HepG2 (cell line): ENCODE measurements around the gene BTF3L4.

Experiments
- CBX5 ChIP-seq: sonication (generic); formaldehyde crosslinking; IDR thresholded peaks from 2 replicates; pipeline ENCODE4 v1.4.0; 2020; ENCODE audit warnings: missing genetic modification reagents, borderline replicate concordance
- HIC2 ChIP-seq: sonication (generic); formaldehyde crosslinking; IDR thresholded peaks from 2 replicates; pipeline ENCODE4 v1.9.0; 2022; ENCODE audit warnings: low read depth, missing genetic modification reagents
- KLF9 ChIP-seq: IDR thresholded peaks from 2 replicates; pipeline ENCODE4 v1.6.1; 2016; ENCODE audit warnings: low read depth
- MLX ChIP-seq: IDR thresholded peaks from 2 replicates; pipeline ENCODE4 v1.6.1; 2016
- MYNN ChIP-seq: sonication (generic); formaldehyde crosslinking; IDR thresholded peaks from 2 replicates; pipeline ENCODE4 v1.4.0; 2020; ENCODE audit warnings: mild to moderate bottlenecking, low read depth, missing genetic modification reagents
- NONO ChIP-seq, 2 experiments: fragments of 450-650 bp in 1 of 2; sonication (generic) in 1 of 2; formaldehyde crosslinking in 1 of 2; IDR thresholded peaks in 1 of 2; conservative IDR thresholded peaks in 1 of 2; 2 replicates each; pipeline versions ENCODE4 v1.6.1 to v1.8.0; 2017 to 2022; ENCODE audit warnings: mild to moderate bottlenecking in 1 of 2, missing genetic modification reagents in 1 of 2, moderate library complexity in 1 of 2
- POLR2A ChIP-seq, 2 experiments: IDR thresholded peaks; 2 replicates each; pipeline ENCODE4 v1.6.1; 2011; ENCODE audit warnings: low read depth in 2 of 2, low read length in 2 of 2, mild to moderate bottlenecking in 1 of 2, moderate library complexity in 1 of 2; ENCODE audit not compliant: insufficient read depth in 1 of 2
- STAG1 ChIP-seq: sonication (generic); formaldehyde crosslinking; IDR thresholded peaks from 2 replicates; pipeline ENCODE4 v1.4.0; 2020; ENCODE audit warnings: missing genetic modification reagents
- TRIM24 ChIP-seq: sonication (generic); formaldehyde crosslinking; IDR thresholded peaks from 2 replicates; pipeline ENCODE4 v1.8.0; 2022; ENCODE audit warnings: mild to moderate bottlenecking, missing genetic modification reagents
- XRCC5 ChIP-seq: fragments of 200-400 bp; formaldehyde crosslinking; optimal IDR thresholded peaks from 2 replicates; pipeline ENCODE3; 2017; ENCODE audit warnings: mild to moderate bottlenecking, low read length
- ZGPAT ChIP-seq: IDR thresholded peaks from 2 replicates; pipeline ENCODE4 v1.6.1; 2016; ENCODE audit warnings: mild to moderate bottlenecking
- ZNF644 ChIP-seq: IDR thresholded peaks from 2 replicates; pipeline ENCODE4 v1.6.1; 2016; ENCODE audit warnings: low read depth

- TF ChIP-seq TRIM24 (no peak), ZNF644 (CRISPR knock-in tag) (no peak), MLX (CRISPR knock-in tag) (no peak), CBX5 (no peak), STAG1 (CRISPR knock-in tag) (no peak), NONO (IDR thresholded peaks at IDR 0.05) (no peak), NONO (CRISPR knock-in tag; conservative IDR thresholded peaks at IDR 0.05) (0 out of 2 replicates have a peak, but pooled peaks have one; percentile 62), KLF9 (CRISPR knock-in tag) (no peak), ZGPAT (CRISPR knock-in tag) (peak; percentile 90), HIC2 (CRISPR knock-in tag) (peak; percentile 42; the same call in 1 of the 2 replicates), MYNN (no peak), POLR2A (IDR thresholded peaks at IDR 0.05; ENCODE audit: insufficient read depth in 1 of 2, low read depth in 2 of 2, low read length in 2 of 2) (peak; percentile 77 to 82), XRCC5 (no peak)
These were observed 22.7 kb upstream of the BTF3L4 start, which contains the start of gene KTI12 for GRCh38 chr1:52033190-52034049.
